Neuron (in vitro differentiated cells): ENCODE data around the gene DHCR7.

Experiments
- H2AFZ ChIP-seq: one replicate; pipeline ENCODE4 v1.6.1; 2013; ENCODE audit warnings: low read depth, mild to moderate bottlenecking, inconsistent platforms, low read length, moderate library complexity
- H3K27me3 ChIP-seq: one replicate; pipeline ENCODE4 v1.6.1; 2013; ENCODE audit warnings: low read length; ENCODE audit not compliant: insufficient read depth
- H3K36me3 ChIP-seq: one replicate; pipeline ENCODE4 v1.6.1; 2013; ENCODE audit warnings: low read length; ENCODE audit not compliant: insufficient read depth
- H3K4me1 ChIP-seq: one replicate; pipeline ENCODE4 v1.6.1; 2013; ENCODE audit warnings: low read length; ENCODE audit not compliant: insufficient read depth
- H3K4me3 ChIP-seq: 2 replicates; pipeline ENCODE4 v1.5.1; 2013; ENCODE audit warnings: mild to moderate bottlenecking, low read length, moderate library complexity
- H3K9me3 ChIP-seq: one replicate; pipeline ENCODE4 v1.6.1; 2013; ENCODE audit warnings: low read length

The DHCR7 gene

DNA sequence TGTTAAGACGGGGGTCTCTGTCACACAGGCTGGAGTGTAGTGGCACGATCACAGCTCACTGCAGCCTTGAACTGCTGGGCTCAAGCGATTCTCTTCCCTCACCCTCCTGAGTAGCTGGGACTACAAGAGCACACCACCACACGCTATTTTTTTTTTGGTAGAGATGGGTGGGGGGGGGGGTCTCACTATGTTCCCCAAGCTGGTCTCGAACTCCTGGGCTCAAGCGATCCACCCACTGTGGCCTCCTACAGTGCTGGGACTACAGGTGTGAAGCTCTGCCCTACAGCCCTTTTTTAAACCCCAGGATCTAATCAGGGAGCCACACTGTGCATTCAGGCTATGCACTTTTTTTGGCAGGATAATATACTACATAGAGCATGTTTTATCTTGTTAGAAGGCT lies 1.4 kb upstream of the DHCR7 start:
- Histone ChIP-seq H3K9me3 (peaks cover 2% of the 10 kb centered on the region), H3K4me3 (peak overlapping the region; percentile 84), H3K27me3 (no peaks in the 10 kb centered on the region), H3K4me1 (peaks cover 50% of the 10 kb centered on the region), H3K36me3 (peaks cover 23% of the 10 kb centered on the region), H2AFZ (no peak overlapping the region)

DNA sequence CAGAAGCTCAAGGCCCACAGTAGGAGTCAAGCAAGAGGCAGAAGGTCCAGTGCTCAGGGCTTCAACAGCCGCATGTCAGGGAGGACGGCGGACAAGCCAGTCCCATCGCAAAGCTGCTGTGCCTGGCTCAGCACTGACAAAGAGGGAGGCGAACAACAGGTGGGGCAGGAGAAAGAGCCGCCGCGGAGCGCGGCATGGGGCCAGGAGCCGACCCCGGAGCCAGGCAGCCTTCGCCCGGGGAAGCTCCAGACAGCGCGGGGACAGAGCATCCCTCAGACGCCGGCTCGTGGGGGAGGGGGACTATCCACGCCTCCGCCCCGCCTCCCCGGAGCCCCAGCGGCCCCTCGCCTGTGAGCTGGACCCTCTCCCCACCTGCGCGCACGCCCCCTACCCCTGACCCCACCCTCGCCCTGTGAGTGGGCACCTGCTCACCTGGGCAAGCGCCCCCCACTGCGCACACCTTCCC lies 369 bp downstream of the DHCR7 start:
- Histone ChIP-seq H2AFZ (no peak overlapping the region), H3K9me3 (peaks cover 2% of the 10 kb centered on the region), H3K4me1 (peaks cover 40% of the 10 kb centered on the region), H3K4me3 (peak overlapping the region; percentile 84), H3K36me3 (peaks cover 39% of the 10 kb centered on the region), H3K27me3 (no peaks in the 10 kb centered on the region)

DNA sequence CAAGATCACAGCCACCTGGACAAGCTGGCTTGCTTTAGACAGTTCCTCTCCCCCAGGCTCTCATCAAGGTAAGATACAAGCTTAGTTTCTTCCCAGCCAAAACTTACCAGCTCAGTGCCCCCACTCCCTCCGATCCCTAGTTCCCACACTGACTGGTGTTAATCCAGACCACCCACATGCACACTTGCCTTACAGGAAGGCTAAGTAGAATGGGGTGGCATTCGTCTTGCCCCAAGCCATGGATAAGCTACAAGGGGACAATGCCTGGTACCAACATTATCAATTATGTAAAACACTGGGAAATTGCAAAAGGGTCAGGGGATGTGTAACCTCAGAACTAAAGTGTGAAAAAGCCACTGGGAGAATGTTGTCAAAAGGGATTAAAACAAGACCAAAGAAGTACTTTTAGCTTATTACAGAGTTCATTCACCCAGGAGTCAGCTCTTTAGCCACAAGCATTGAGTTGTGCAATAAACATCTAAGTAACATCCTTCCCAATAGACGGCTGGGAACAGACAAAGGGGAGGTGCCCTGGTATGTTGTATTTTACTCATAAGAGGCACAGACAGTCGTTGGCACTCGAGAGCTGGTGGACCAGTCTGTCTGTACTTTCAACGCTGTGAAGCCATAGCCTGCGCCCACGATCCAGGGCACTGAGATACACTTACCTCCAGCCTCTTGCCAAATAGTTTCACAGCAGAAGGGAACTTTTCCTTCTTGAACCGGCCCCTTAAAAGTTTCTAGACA lies 1.1 kb downstream of the DHCR7 start:
- Histone ChIP-seq H3K9me3 (peaks cover 2% of the 10 kb centered on the region), H3K4me3 (peak overlapping the region; percentile 84), H2AFZ (no peak overlapping the region), H3K27me3 (no peaks in the 10 kb centered on the region), H3K36me3 (peaks cover 44% of the 10 kb centered on the region), H3K4me1 (peaks cover 34% of the 10 kb centered on the region)

DNA sequence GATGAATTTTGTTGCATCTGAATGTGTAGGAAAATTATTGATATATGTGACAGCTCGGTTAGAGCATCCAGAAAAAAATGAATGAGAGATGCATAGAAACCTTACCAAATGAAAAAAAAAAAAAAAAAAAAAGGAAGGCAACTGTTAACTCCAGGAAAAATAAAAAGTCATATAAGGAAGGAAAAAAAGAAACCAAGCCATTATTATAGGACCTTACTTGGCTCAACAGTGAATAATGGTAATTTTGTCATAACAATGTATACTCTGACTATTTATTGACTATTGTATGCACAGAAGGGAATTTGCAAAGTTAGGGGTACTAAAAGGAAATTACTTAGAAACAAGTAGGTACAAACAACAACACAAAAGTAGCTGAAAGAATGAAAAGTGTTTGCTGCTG lies 2.0 kb downstream of the DHCR7 start:
- Histone ChIP-seq H2AFZ (no peak overlapping the region), H3K4me1 (peaks cover 26% of the 10 kb centered on the region), H3K27me3 (no peaks in the 10 kb centered on the region), H3K9me3 (peaks cover 2% of the 10 kb centered on the region), H3K36me3 (peaks cover 54% of the 10 kb centered on the region), H3K4me3 (no peak overlapping the region)

DNA sequence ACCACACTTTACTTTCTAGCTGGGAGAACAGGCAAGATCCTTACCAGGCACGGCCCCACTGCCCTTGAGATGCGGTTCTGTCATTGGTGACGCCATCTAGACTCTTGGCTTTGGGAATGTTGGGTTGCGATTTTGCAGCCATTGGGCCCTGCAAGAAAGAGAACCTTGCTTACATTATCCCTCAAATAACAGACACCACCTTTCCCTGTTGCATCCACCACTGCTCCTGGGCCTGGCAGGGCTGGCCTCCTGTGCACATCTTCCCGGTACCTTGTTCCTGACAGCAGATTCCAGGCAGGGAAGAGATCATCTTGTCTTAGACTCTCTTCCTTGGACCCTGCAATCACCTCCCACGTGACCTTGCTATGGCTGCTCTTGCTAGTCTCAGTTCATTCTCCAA lies 3.4 kb downstream of the DHCR7 start:
- Histone ChIP-seq H3K4me3 (no peak overlapping the region), H2AFZ (no peak overlapping the region), H3K27me3 (no peaks in the 10 kb centered on the region), H3K4me1 (peaks cover 20% of the 10 kb centered on the region), H3K36me3 (peaks cover 67% of the 10 kb centered on the region), H3K9me3 (peaks cover 2% of the 10 kb centered on the region)

DNA sequence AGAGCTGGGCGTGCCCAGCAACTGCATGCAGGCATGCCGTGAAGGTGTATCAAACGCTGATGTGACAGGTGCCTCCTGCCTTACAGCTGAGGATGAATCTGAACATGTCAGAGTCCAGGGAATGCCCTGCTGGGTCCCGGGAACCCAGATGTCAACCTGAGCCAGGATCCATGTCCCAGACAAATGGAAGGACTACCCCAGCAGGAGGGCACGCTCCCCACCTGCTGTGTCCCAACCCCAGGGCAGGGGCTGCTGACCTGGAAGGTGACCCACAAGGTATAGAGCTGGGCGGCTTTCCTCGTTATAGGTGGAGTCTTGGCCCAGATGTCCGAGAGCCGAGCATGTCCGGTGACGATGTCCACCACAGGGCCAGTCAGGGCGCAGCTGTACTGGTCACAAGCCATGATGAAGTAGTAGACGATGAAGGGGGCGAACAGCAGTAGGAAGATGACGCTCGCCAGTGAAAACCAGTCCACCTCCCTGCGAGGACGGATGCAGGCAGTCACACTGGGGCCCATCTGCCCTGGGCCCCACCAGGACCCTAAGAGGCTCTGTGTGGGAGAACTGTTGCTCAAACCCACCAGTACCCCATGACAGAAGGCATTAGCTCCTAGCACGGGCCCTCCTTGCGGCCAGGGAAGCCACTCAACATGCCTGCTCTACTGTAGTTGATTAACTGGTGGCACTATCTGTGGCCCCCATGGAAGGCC lies 4.3 kb downstream of the DHCR7 start:
- peaks cover 76% of the 10 kb centered on the region for H3K36me3 ChIP-seq

DNA sequence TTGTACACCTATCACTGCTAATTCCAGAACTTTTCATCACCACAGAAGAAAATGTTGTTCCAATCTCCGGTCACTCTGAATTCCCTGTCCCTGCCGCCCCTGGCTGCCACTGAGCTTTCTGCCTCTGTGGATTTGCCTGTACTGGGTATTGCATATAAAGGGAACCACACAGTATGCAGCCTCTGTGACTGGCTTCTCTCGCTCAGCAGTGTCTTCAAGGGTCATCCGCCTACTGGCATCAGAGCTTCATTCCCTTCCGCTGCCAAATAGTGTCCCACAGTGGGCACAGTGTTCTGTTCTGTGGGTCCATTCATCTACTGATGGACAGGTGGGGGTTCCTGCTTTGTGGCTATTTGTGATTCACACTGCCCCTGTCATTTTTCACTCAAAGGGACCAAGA lies 5.3 kb downstream of the DHCR7 start:
- Histone ChIP-seq H3K4me1 (peaks cover 12% of the 10 kb centered on the region), H3K4me3 (no peak overlapping the region), H2AFZ (no peak overlapping the region), H3K9me3 (peaks cover 2% of the 10 kb centered on the region), H3K36me3 (peaks cover 87% of the 10 kb centered on the region), H3K27me3 (no peaks in the 10 kb centered on the region)

More for the DNA sequence above, 4.3 kb downstream of the DHCR7 start:
- H3K4me3 ChIP-seq: no peak overlapping the region
- no peaks in the 10 kb centered on the region for H3K27me3 ChIP-seq
- peaks cover 2% of the 10 kb centered on the region for H3K9me3 ChIP-seq
- no peak overlapping the region for H2AFZ ChIP-seq
- H3K4me1 ChIP-seq: peaks cover 12% of the 10 kb centered on the region

DNA sequence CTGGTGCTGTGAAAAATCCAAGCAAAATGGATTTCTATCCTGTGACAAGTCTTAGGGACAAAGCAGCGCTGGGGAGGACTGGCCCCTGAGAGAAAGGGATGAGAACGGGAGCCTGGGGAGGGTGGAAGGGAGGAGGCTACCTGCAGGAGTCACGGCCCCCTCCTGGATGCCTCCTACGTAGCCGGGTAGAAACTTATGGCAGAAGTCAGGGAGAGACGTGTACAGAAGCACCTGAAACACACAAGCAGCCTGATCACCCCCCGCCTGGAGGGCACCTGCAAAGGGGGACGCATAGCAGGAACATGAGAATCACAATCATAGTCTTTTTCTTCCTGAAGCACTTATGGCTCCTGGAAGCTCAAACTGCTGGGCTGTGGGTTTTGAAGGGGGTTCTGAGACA lies 6.1 kb downstream of the DHCR7 start:
- Histone ChIP-seq H3K9me3 (peaks cover 2% of the 10 kb centered on the region), H3K36me3 (peaks cover 92% of the 10 kb centered on the region), H3K4me1 (peaks cover 7% of the 10 kb centered on the region), H3K27me3 (no peaks in the 10 kb centered on the region), H3K4me3 (no peak overlapping the region), H2AFZ (no peak overlapping the region)

DNA sequence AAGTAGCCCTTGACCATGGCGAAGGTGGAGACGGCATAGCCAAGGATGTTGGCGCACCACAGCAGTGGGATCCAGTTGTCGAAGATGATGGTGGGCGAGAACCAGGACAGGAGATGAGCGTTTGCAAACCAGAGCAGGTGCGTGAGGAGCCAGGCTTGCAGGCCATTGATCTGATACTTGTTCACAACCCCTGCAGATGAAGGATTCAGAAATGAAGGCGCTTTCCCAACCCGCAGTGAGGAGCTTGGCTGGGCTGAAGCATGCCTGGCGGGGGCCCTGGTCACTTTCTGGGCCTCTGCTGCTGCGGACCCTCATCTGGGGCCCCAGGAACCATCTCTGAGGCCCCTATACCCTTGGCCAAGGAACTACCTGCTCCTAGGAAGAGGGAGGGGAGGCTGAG lies 6.9 kb downstream of the DHCR7 start:
- Histone ChIP-seq H3K9me3 (peaks cover 2% of the 10 kb centered on the region), H3K4me1 (no peaks in the 10 kb centered on the region), H2AFZ (no peak overlapping the region), H3K4me3 (no peak overlapping the region), H3K36me3 (peaks cover 93% of the 10 kb centered on the region), H3K27me3 (no peaks in the 10 kb centered on the region)

DNA sequence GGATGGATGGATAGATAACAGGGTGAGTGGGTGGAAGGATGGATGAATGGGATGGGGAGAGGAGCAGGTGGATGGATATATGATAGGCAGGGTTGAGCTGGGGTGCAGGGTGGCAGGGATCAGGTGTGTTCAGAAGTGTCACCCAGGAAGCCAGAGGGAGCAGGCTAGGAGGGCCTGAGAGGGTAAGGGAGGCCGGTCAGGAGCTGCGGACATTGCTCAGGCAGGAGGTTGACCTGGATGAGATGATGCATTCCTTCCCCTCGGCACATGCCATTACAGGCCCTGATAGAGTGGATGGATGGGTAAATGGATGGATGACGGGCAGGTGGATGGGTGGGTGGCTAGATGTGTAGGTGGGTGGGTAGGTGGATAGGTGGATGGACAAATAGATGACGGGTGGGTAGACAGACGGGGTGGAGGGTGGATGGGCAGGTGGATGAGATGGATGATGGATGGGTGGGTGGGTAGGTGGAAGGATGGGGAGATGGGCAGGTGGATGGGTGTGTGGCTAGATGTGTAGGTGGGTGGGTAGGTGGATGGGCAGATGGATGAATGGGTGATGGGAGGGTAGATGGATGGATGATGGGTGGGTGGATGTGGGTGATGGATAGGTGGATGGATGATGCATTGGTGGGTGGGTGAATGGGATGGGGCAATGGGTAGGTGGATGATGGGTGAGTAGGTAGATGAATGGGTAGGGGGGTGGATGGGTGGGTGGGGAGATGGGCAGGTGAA lies 8.0 kb downstream of the DHCR7 start:
- Histone ChIP-seq H3K36me3 (peaks cover 95% of the 10 kb centered on the region), H3K4me1 (no peaks in the 10 kb centered on the region), H2AFZ (no peak overlapping the region), H3K27me3 (no peaks in the 10 kb centered on the region), H3K4me3 (no peak overlapping the region), H3K9me3 (no peaks in the 10 kb centered on the region)

DNA sequence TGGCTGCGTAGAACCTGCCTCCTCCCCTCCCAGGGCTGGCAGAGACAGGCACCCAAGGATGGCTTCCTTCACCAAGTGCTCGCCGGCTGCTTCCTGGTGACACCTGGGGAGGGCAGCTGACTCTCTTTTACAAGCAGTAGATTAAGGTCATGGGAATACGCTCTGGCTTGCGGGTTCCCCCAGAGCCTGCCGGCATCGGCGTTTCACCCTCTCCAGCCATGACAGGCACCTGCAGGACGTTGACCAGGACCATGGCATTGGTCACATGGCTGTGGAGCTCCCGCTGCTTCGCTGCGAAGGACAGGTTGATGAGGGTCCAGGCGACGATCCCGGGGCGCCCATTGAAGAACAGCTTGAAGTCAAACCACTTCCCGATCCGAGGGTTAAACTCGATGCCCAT lies 9.5 kb downstream of the DHCR7 start:
- H3K9me3 ChIP-seq: no peaks in the 10 kb centered on the region
- no peak overlapping the region for H2AFZ ChIP-seq
- peaks cover 88% of the 10 kb centered on the region for H3K36me3 ChIP-seq
- H3K27me3 ChIP-seq: no peaks in the 10 kb centered on the region
- no peak overlapping the region for H3K4me3 ChIP-seq
- H3K4me1 ChIP-seq: no peaks in the 10 kb centered on the region

DNA sequence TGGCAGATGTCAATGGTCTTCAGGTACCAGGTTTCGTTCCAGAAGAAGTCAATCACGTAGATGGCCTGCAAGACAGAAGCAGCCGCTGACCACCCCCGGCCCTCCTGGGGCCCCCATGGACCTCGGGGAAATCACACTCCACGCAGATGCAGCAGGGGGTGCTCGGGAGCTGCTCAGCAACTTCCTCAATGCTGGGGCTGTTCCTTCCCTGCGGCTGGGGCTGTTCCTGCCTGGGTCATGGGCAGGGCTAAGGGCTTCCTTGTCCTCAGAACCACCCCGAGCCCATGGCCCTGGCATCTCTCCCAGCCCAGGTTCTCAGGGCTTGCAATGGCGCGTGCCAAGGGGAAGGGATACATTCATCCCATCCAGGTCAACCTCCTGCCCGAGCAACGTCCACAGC lies 10.3 kb downstream of the DHCR7 start:
- H3K9me3 ChIP-seq: no peaks in the 10 kb centered on the region
- no peak overlapping the region for H2AFZ ChIP-seq
- peaks cover 80% of the 10 kb centered on the region for H3K36me3 ChIP-seq
- no peak overlapping the region for H3K4me3 ChIP-seq
- H3K27me3 ChIP-seq: no peaks in the 10 kb centered on the region
- no peaks in the 10 kb centered on the region for H3K4me1 ChIP-seq

DNA sequence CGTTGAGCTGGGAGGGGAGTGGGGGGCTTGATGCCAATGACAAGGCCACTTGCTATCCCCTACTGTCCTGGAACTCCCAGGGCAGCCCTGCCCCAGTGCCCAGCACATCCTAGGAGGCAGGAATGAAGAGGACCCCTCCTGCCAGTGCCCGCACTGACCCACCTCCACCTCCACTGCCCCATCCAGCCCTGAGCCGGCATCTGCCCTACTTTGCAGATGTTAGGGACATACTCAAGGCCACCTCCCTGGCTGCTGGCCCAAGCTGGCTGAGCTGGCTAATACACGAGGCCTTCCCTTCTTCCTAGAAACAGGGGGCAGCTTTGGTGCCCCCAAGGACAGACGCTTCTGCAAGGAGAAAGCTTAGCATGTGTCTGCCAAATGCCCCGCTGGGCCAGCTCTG lies 10.8 kb downstream of the DHCR7 start:
- Histone ChIP-seq H3K27me3 (no peaks in the 10 kb centered on the region), H3K9me3 (no peaks in the 10 kb centered on the region), H3K4me1 (no peaks in the 10 kb centered on the region), H3K36me3 (peaks cover 77% of the 10 kb centered on the region), H3K4me3 (no peak overlapping the region), H2AFZ (no peak overlapping the region)
